ENCODE data around the gene DISC1.
"Not testable (repeated sequence)": the region's sequence is repeated elsewhere in the genome, so short reads cannot be mapped to it uniquely, and the experiment has no call there.

The DISC1 gene

DNA sequence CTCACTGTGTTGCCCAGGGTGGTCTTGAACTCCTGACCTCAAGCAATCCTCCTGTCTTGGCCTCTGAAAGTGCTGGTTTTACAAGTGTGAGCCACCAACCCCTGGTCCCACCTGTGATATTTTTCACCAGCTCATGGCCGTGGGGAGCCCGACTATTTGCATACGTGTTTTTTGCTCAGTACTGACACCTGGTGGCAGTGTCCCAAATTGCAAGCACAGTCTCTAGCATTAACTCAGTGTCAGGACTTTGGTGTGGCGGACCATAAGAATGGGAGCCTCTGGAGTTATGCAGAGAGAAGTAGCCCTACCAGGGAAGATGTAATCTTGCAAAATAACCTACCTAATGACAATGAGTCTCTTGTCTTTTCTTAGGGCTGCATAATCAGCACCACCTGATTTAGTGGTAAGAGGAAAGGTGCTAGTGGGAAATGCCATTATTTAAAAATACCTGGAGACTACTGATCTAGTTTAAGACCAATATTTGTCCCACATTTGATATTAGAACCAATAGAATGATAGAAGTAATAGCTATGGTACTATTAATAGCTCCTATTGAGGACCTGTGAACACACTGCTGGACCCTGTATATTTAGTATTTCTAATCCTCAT lies 305.4 kb downstream of the DISC1 start:
- DNase-seq (ENCODE audit: low read depth), result no peak

DNA sequence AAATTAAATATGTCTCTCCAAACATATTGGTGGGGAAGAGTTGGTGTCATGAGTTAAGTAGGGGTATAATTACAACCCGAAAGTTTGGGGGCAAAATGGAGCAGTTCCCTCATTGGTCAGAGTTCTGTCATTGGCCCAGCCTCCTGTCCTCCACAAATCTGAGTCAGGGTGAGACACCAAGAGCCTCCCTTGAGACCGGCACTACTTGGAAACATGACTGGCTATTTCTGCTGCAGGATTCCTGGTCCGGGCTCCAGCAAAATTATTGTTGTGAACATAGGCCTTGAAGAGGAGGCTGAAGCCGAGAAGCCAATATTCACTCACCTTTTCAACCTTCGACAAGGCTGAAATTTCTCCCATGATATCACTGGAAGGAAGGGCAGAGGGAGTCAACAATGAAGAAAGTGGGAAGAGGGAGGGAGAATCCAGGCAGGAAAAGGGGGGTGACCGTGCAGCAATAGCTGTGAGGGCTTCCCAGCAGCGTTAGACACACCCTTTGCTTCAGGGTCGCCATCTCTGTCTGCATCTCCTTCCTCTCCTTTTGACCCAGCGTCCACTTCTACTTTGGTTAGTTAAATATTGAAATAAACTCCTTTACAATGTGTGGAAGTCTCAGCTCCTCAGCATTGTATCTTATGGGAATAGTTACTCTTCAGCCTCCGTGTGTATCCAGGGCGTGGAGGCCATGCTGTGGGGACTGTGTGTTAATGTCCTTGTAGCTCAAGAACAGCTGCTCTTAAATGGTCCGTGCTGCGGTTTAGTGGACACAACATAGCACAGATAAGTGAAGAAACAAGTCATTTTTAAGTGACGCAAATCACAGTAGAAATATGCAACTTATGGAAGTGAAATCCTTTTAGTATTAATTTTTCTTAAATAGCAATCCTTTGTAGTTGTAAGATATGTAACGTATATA lies 307.4 kb downstream of the DISC1 start:
- DNase-seq (ENCODE audit: low read depth), result no peak

DNA sequence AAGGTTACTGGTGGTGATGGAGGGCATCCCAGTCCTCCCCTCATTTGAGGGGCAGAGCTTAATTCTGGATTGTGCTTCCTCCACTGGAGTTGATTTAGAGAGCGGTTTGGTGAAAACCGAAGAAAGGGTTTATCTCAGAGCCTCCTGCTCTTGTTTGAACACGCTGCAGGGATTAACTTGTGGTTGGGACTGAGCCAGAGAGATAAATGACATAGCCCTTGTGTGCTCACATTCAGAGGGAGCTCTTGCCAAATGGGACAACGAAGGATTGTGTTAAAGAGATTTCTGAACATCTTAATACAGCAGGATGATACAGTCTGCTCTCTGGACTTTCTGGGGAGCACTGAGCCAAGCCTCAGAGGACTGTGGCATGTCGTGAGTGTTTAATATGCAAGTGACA lies 308.2 kb downstream of the DISC1 start:
- no peak for DNase-seq (ENCODE audit: low read depth)

DNA sequence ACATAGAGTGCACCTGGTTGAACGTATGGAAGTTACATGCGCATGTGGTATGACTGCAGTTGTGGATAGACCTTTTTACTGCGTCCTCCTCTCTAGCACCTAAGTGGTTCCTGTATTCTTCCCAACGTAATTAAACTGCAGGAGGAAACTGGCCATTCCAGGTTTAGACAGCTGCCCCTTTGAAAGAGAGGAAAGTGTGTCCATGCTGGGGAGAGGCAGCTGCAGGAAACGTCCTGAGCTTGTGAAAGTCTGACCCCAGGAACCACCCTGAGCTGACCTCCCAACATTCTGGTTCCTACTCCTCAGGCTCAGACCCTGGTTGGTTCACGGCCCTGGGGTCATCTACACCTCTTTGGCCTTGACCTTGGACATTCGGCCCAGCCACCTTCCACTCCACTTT lies 309.3 kb downstream of the DISC1 start:
- no peak for DNase-seq (ENCODE audit: low read depth)

DNA sequence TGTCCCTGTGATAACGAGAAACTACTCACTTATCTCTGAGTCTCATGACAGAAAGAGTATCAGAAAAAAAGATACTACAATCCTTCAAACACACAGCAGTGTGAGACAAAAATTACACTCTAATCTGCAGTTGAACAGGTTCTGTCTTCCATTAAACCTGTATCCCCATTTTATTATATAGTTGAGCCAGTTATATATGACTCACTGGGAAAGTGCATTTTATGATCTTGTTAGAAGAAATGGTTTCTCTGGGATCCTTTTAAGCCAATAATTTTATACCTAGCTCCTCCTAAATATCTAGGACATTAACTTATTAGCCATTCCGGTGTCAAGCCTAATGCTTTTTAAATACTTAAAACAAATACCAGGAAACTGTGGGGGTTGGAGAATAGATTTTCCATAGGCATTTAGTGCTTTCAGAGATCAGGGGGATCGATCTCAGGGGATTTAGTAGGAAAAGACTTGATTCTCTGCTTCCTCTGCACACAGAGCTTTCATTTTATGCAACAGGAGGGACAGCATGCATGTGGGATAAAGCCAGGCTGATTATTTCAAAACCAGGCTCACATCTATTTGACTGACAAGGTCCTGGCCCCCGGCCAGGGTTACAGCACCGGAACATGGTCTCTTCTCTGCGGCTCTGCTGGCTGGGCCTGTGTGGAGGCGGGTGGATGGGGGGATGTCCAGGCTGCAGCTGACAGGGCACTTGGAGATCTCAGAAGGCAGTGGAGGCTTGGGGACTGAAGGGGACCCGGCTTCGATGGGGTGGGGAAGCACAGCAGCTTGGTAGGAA lies 310.6 kb downstream of the DISC1 start:
- no peak for DNase-seq (ENCODE audit: low read depth)

DNA sequence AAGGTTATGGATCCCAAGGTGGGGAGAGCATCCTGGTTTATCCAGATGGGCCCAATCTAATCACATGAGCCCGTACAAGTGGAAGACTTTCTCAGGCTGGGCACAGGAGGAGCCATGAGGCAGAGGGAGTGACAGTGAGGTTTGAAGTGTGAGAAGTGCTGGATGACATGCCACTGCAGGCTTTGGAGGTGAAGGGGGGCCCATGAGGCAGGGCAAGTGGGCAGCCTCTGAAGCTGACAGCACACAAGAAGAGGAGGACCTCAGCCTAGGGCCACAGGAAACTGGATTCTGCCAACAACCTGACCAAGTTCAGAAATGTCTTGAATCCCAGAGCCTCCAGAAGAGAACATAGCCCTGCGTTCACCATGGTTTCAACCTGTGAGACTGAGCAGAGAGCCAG lies 311.6 kb downstream of the DISC1 start:
- no peak for DNase-seq (ENCODE audit: low read depth)

DNA sequence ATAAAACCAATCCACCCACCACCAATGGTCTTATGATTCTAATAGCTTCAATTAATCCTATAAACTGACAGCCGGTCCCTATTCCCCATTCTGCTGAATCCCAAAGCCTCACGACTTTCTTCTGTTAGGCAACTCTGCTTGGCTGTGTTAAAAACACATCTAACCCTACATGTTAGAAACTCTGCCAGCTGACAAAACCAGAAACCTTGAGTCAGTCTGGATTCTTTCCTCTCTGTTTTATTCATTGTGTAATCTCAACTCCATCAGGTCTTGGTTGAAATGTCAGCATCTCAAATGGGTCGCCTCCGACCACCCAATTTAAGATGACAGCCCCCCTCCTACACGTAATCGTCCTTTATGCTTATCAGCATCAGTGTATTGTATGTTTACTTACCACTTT lies 312.1 kb downstream of the DISC1 start:
- DNase-seq (ENCODE audit: low read depth), result no peak

DNA sequence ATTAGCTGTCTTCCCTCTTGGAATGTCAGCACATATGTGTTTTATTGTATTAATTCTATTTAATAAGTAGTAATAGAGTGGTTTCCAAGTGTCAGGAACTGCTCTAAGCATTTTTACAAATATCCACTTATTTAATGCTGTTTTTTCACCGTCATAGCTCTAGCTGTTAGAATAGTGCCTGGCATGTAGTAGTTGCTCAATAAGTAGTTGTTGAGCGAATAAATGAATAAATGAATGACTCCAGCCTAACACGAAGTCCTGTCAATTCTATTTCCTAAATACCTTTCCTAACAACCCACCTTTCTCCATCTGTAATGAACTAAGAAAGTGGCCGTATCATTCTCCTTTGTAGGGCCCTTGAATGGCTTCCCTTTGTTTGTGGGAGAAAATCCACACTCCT lies 312.5 kb downstream of the DISC1 start:
- DNase-seq (ENCODE audit: low read depth), result no peak

DNA sequence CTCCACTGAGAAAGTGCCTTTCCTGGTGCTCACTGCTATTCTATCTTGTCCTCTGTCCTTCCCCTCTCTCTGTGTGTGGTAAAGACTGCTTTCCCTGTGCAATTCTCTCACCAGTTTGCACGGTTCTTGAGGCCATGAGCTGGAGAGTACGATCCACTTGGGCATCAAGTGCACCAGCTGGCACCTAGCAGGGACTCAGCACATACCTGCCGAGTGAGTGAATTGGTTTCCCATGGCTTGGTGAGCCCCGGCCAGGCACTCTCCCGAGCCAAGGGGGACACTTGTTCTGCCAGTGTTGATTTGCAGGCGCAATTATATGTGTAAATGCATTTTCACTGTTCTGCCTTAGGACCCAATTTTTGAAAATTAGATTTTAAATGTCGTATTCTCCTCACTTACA lies 313.5 kb downstream of the DISC1 start:
- DNase-seq (ENCODE audit: low read depth), result no peak

DNA sequence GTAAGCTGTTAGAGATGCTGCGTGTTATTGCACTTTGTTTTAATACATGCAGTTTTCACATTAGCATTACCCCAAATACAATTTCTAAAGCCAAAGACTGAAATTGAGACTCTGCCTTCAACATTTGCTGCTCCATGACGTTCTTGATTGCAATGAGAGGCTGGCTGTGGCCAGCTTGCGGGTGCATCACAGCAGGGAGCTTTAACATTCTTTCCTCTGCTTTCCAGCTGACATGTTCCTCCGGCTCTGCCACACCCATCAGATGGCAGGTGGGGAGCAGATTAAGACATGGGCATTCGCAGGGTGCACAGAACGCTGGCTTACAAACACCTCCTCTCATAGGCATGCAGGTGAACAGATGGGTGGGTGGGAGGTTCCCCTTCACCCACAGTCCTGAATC lies 314.1 kb downstream of the DISC1 start:
- no peak for DNase-seq (ENCODE audit: low read depth)

DNA sequence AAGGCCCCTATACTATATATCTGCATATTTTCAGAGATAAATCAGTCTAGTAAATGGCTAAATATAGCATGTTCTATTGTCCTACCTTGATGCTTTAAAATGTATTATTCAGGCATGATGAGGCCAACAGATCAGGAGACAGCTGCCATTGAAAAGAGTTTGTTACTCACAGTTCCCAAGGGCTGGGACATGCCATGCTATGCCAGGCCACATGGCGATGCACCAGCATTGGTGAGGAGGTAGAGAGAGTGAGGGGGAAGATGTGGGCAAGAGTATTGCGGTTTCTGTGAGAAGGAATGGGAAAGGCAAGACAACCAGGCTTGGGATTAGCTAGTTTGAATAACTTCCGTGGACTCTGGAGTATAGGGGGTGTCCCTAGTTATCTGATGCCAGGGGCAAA lies 316.5 kb downstream of the DISC1 start:
- DNase-seq (ENCODE audit: low read depth), result no peak

DNA sequence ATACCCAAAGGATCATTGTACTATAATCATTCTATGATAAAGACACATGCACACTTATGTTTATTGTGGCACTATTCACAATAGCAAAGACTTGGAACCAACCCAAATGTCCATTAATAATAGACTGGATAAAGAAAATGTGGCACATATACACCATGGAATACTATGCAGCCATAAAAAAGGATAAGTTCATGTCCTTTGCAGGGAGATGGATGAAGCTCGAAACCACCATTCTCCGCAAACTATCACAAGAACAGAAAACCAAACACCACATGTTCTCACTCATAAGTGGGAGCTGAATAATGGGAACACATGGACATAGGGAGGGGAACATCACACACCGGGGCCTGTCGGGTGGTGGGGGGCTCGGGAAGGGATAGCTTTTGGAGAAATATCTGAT lies 321.5 kb downstream of the DISC1 start:
- not testable (repeated sequence) for DNase-seq (ENCODE audit: low read depth)

DNA sequence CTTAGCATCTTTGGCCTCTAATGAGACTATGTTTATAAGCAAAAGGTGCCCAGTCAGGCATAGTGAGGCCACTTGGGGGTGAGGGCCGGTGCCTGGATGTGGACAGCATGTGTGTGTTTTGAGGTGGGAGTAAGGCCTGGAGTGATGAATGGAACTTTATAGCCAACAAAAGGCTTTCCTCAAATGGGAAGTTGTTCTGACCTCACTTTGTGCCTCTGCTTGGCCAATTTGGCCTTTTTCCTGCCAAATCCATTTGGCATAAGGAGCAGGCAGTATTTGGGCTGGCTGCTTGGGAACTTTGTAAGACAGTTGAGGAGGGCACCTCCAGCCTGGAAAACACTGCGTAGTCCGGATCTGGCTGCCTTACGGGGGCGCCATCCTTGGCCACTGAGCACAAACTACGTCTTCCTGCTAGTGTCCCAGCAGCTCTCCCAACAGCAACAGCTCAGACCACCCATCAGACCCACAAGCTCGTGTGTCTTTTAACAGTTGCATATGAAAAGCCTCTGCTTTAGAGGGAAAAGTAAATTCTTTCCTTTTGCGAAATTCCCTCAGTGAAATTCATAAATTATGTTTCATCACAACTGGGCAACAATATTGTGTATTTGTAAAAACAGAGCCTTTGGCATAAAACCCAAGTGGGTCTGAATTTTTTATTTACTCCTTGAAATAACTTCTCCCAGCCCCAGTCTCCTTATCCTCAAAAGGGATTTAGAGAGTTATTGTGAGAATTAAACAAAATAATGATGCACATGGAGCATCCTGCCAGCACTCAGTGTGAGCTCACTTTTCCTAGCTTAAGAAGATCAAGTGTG lies 322.9 kb downstream of the DISC1 start:
- no peak for DNase-seq (ENCODE audit: low read depth)

DNA sequence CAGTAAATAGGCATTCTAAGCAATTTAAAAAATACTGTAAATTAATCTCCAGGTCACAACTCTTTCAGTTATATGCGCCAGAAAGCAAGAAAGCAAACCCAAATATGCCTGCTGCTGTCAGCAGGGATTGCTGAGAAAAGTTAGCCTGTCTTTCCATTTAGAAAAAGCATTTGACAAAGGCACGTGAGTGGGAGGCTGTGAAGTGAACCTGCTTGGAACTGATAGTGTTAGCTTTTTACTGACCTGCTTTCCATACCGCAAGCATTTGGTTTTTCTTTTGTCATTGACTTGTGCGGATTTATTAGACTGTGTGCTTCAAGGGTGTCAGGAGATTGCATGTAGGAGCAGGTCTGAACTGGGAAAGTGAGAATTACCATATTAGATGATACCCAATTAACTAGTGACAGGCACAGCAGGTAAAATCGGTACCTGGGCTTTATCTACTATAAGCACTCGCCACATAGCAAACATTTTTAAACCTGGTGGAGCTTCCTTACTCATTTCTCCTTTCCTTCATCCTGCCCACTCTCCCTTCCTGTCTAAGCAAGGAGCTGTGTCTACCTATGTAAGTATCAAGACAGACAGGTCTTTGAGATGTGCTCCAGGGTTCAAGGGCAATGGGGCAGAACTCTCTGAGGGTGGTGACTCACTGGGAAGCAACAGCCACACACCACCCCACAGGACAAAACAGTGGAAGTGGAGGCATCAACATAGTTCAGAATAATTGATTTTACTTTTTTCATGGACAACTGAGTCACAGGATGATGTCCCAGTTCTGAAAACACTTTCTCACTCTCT lies 323.9 kb downstream of the DISC1 start:
- no peak for DNase-seq (ENCODE audit: low read depth)

DNA sequence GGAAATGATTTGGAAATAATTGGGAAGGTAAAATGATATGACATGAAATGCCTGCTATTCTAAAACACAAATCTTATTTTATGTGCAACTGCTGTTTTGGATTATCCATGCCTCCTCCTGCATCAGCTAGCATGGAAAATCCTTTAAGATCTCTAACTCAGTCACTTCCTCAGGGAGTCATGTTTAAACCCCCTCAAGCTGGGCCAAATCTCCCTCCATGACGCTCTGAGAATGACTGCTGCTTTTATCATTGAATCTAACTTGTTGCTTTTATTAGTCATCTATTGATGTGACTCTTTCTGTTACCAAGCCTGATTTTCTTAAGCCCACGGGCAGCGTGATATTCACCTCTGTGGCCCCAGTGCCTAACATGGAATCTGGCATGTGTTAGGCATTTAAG lies 324.8 kb downstream of the DISC1 start:
- no peak for DNase-seq (ENCODE audit: low read depth)

DNA sequence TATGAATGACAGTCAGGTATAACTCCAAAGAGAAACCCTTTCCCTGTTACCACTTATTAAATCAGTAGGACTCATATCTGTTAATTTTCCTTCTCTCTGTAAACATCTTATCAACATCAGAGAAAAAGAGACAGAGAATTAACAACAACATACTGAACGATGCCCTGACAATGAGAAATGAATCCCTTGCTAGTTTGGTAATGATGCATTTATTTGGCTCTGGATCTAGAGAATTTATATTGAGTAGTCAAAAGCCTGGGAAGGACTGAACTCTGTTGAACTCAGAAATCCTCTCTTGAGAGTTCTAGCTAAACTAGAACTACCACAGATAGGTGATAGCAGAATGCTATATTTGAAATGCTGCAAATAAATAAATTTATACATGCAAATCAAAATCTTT lies 325.6 kb downstream of the DISC1 start:
- DNase-seq (ENCODE audit: low read depth), result no peak

DNA sequence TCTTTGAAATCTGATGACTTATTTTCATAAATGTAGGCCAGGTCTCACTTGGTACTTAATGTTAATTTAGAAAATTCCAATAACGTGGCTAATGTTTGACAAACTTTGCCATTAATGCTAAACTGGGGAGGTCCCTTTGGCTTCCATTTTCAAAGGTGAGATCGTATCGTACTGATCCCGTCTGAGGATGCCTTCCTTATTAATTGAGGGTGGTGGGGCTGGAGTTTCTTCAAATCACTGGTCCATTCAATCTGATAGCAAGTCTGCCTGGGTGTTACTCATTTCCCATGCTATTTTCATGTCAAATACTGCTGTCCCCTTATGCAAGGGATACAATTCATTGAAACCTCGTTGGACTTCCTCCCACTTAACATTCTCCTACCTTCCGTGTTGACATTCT lies 327.1 kb downstream of the DISC1 start:
- no peak for DNase-seq (ENCODE audit: low read depth)

DNA sequence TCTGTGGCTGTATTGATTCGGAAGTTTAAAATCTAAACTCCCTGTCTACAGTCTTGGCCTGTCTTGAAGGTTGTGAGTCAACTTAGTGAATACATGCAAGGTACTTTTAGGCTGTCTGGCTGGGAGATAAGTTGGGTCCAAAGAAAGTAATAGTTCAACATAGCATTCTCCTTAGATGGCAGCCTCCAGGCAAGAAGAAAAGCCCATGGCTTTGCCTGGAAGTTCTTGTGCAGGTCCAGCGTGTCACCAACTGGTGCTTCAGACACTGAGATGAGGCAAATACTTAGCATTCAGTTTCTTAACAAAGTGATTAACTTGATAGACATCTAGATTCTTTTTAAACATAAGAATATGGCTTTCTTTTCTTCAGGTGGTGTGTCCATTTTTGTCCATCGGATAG lies 328.2 kb downstream of the DISC1 start:
- DNase-seq (ENCODE audit: low read depth), result no peak

DNA sequence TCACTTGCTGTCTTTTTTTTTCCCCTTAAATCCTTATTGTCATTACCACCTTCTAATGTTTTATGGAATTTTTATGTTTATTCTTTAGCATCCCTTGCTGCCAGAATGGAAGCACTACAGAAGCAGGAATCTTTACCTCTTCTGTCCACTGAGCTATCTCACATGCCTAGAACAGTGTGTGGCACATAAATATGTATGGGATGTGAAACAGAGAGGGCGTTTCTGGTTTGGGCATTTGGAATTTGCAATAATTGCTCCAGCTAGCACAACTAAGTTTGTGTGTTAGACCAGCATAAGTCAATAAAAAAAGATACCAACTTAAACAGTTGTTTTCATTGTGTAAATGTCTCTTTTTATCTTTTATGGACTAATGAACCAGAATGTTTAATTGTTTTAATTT lies 330.8 kb downstream of the DISC1 start:
- no peak for DNase-seq (ENCODE audit: low read depth)

DNA sequence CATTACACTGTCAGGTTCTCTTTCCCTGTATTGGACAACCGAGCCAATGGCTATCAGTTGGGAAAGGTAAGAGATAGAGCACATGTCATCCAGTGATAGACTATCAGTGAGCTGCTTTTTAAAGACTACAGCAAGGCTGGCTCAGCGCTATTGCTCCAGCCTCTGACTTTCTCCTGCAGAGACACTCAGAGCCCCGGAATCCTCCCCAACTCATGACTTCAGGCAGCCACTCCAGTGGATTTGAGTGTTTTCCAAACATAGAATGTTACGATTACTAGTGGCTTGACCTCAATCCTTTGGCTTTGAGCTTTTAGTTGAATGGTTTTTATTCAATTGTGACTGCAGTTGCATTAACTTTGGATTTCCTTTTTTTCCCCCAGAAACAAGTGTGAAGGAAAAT lies 331.9 kb downstream of the DISC1 start:
- DNase-seq (ENCODE audit: low read depth), result no peak

DNA sequence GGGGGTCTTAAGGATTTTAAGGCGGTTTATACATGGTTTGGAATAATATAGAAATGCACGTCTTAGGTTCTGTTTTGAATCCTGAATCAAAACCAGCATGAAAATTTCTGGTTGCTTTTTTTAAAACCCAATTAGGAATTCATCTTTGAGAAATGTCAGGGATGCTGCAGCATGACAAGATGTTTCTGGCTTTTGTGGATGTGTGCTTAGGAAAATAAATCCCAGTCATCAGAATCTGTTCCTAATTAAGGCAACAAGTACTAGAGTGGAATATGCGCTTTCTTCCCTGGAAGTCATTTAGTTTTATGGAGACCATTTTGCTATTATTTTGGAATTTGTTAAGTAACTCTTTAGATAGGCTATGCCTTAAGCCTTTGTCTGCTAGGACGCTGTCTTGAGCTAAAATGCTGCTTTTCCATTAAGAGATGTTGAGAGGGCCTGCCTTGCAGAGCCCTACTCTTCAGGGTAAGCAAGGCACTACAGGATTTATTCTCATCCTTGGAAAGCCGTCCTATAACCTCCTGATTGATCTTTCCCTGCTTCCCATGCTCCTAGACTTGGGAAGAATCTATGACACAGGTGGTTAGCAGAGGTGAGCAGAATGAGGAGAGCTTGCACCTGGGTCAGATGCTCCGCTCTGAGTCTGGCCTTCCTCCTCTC lies 332.8 kb downstream of the DISC1 start:
- no peak for DNase-seq (ENCODE audit: low read depth)
